GM12892 (cell line): ENCODE data around the gene SATB1.

Experiments
- POLR2A ChIP-seq: IDR thresholded peaks from 2 replicates; pipeline ENCODE4 v1.6.1; 2011; ENCODE audit warnings: low read depth, low read length, control low read depth
- POLR2AphosphoS5 ChIP-seq: IDR thresholded peaks from 2 replicates; pipeline ENCODE4 v1.6.1; 2011; ENCODE audit warnings: low read depth, low read length, control low read depth
- TAF1 ChIP-seq: IDR thresholded peaks from 2 replicates; pipeline ENCODE4 v1.6.1; 2011; ENCODE audit warnings: low read depth, mild to moderate bottlenecking, control low read depth, low read length, borderline replicate concordance

GRCh38 chr3:18474202-18474601, 49.1 kb upstream of the SATB1 start:
- TF ChIP-seq POLR2A (no peak), TAF1 (no peak), POLR2AphosphoS5 (no peak)
